Mammary epithelial cell (primary cell): ENCODE results near the gene TRIM32.

Experiments used
- EZH2 ChIP-seq: IDR thresholded peaks from 2 replicates; pipeline ENCODE4 v1.6.1; 2012; ENCODE audit warnings: low read length, inconsistent platforms, borderline replicate concordance
- TF ChIP-seq, protein P1 (sequence below), 2 donors: IDR thresholded peaks in 1 of 2; conservative IDR thresholded peaks in 1 of 2; 2 replicates each; pipeline ENCODE4 v1.5.1; 2011 to 2012; ENCODE audit warnings: inconsistent platforms in 2 of 2, low read length in 2 of 2, mild to moderate bottlenecking in 2 of 2, control low read depth in 1 of 2, low read depth in 1 of 2; ENCODE audit not compliant: insufficient read depth in 1 of 2; ENCODE audit errors: extremely low read depth in 1 of 2

GRCh38 chr9:116653348-116654058, 33.6 kb upstream of the TRIM32 start:
- TF ChIP-seq, protein P1, sequence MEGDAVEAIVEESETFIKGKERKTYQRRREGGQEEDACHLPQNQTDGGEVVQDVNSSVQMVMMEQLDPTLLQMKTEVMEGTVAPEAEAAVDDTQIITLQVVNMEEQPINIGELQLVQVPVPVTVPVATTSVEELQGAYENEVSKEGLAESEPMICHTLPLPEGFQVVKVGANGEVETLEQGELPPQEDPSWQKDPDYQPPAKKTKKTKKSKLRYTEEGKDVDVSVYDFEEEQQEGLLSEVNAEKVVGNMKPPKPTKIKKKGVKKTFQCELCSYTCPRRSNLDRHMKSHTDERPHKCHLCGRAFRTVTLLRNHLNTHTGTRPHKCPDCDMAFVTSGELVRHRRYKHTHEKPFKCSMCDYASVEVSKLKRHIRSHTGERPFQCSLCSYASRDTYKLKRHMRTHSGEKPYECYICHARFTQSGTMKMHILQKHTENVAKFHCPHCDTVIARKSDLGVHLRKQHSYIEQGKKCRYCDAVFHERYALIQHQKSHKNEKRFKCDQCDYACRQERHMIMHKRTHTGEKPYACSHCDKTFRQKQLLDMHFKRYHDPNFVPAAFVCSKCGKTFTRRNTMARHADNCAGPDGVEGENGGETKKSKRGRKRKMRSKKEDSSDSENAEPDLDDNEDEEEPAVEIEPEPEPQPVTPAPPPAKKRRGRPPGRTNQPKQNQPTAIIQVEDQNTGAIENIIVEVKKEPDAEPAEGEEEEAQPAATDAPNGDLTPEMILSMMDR (conservative IDR thresholded peaks at IDR 0.05 in 1 of 2, IDR thresholded peaks at IDR 0.05 in 1 of 2; ENCODE audit: extremely low read depth in 1 of 2, insufficient read depth in 1 of 2, low read depth in 1 of 2, low read length in 2 of 2) = no peak
- TF ChIP-seq EZH2 = no peak
